ENCODE measurements around the gene RIMKLA.

- no peak; the same call in 1 of the 2 replicates for TF ChIP-seq RAD21 (CRISPR knock-in tag; IDR thresholded peaks at IDR 0.05)
- no peak; the same call in 1 of the 2 replicates for TF ChIP-seq ZFY (CRISPR knock-in tag; IDR thresholded peaks at IDR 0.05)
- no peak for TF ChIP-seq ZNF274 (CRISPR knock-in tag; IDR thresholded peaks at IDR 0.05)
- no peak for TF ChIP-seq ZBTB33 (CRISPR knock-in tag; IDR thresholded peaks at IDR 0.05)
- peak; percentile 20 to 48; a peak in 2 of 4 replicates for TF ChIP-seq HMGXB4 (CRISPR knock-in tag; IDR thresholded peaks at IDR 0.05; ENCODE audit: borderline replicate concordance in 1 of 2, low read depth in 1 of 2)
Measured at GRCh38 chr1:42456754-42457089, 76.1 kb downstream of the RIMKLA start.

Measured in HepG2 (cell line).